PC-3 (cell line): ENCODE results near the gene ZNF512B. TPM values are rescaled to one million over a fixed set of nuclear protein-coding genes. Genes with fewer than 3 reads are reported as not detected.
"Not testable (repeated sequence)": the region's sequence is repeated elsewhere in the genome, so short reads cannot be mapped to it uniquely, and the experiment has no call there.

Experiments used
- ATAC-seq: fragments of 200-7000 bp; cut with Tn5 transposase; 2 replicates; pipeline ENCODE4 v1.9.1; 2020; ENCODE audit warnings: mild to moderate bottlenecking, moderate library complexity
- BruUV-seq: library from RNA; stranded (reverse); fragments of 400-500 nt; replicated peaks from 2 replicates; lab custom pipeline; 2021; lab: Mats Ljungman, UMichigan
- CTCF ChIA-PET: fragments of 300-600 bp; sonication (Branson Sonifier 250); formaldehyde crosslinking; loops from one replicate; lab custom pipeline; 2022; ENCODE audit warnings: antibody characterized with exemption; lab: Charles Lee
- POLR2A ChIA-PET: fragments of 300-600 bp; sonication (Branson Sonifier 250); formaldehyde crosslinking; loops from one replicate; lab custom pipeline; 2022; ENCODE audit warnings: antibody characterized with exemption; ENCODE audit not compliant: unreplicated experiment; lab: Charles Lee
- DNase-seq: peaks from one replicate; pipeline ENCODE4 v3.0.0-alpha.2; 2015
- H2AFZ ChIP-seq: fragments of 300-600 bp; sonication (generic); 2 replicates; pipeline ENCODE4 v1.6.0; 2016; ENCODE audit warnings: antibody characterized with exemption, low read length
- H3F3A ChIP-seq: fragments of 300-600 bp; sonication (generic); one replicate; pipeline ENCODE4 v1.6.0; 2017; ENCODE audit warnings: antibody characterized with exemption, low read length, control low read depth, mild to moderate bottlenecking; ENCODE audit not compliant: unreplicated experiment
- H3K27ac ChIP-seq: fragments of 300-600 bp; sonication (generic); 2 replicates; pipeline ENCODE4 v1.5.1; 2016; ENCODE audit warnings: mild to moderate bottlenecking, low read length
- H3K27me3 ChIP-seq: fragments of 300-600 bp; sonication (generic); 2 replicates; pipeline ENCODE4 v1.6.1; 2016; ENCODE audit warnings: low read length, mixed read lengths
- H3K36me3 ChIP-seq: fragments of 300-600 bp; sonication (generic); 2 replicates; pipeline ENCODE4 v1.6.1; 2016; ENCODE audit warnings: low read depth, mixed run types, low read length, mixed read lengths
- H3K4me1 ChIP-seq: fragments of 300-600 bp; sonication (generic); 2 replicates; pipeline ENCODE4 v1.5.1; 2016; ENCODE audit warnings: low read length; ENCODE audit not compliant: insufficient read depth
- H3K4me2 ChIP-seq: fragments of 300-600 bp; sonication (generic); 2 replicates; pipeline ENCODE4 v1.6.0; 2016; ENCODE audit warnings: low read length
- H3K4me3 ChIP-seq: fragments of 300-600 bp; sonication (generic); 2 replicates; pipeline ENCODE4 v1.5.1; 2016; ENCODE audit warnings: mild to moderate bottlenecking, low read length, mixed read lengths
- H3K79me2 ChIP-seq: fragments of 300-600 bp; sonication (generic); 2 replicates; pipeline ENCODE4 v1.6.1; 2017; ENCODE audit warnings: low read length, mixed read lengths
- H3K9ac ChIP-seq: fragments of 300-600 bp; sonication (generic); 2 replicates; pipeline ENCODE4 v1.6.0; 2016; ENCODE audit warnings: mild to moderate bottlenecking, low read length
- H3K9me2 ChIP-seq: fragments of 300-600 bp; sonication (generic); replicated peaks from 2 replicates; pipeline ENCODE4 v1.6.1; 2016; ENCODE audit warnings: mixed run types, low read length, mixed read lengths
- H3K9me3 ChIP-seq: fragments of 300-600 bp; sonication (generic); 2 replicates; pipeline ENCODE4 v1.6.1; 2016; ENCODE audit warnings: low read length, mixed read lengths
- H4K20me1 ChIP-seq: fragments of 300-600 bp; sonication (generic); 2 replicates; pipeline ENCODE4 v1.6.1; 2016; ENCODE audit warnings: low read length, mixed read lengths
- CTCF ChIP-seq: fragments of 300-600 bp; sonication (generic); conservative IDR thresholded peaks from 2 replicates; pipeline ENCODE4 v1.5.1; 2017; ENCODE audit warnings: antibody characterized with exemption, low read depth, mild to moderate bottlenecking, low read length
- EZH2 ChIP-seq: fragments of 300-600 bp; sonication (generic); IDR thresholded peaks from one replicate; pipeline ENCODE4 v1.6.1; 2017; ENCODE audit warnings: antibody characterized with exemption, mild to moderate bottlenecking, low read length; ENCODE audit not compliant: unreplicated experiment
- EZH2phosphoT487 ChIP-seq: fragments of 300-600 bp; sonication (generic); IDR thresholded peaks from 2 replicates; pipeline ENCODE4 v1.6.1; 2018; ENCODE audit warnings: mild to moderate bottlenecking, antibody characterized with exemption, low read length, borderline replicate concordance
- intact Hi-C: fragments of 100-400 bp; cut with micrococcal nuclease; formaldehyde crosslinking; loops from 2 replicates; pipeline ENCODE4 v1.9.0; 2023
- total RNA-seq: library from RNA; depleted of rRNA; stranded (reverse); fragments of >200 nt; gene quantifications from 2 replicates; pipeline ENCODE4 v1.2.3, GENCODE V29; 2014

The ZNF512B gene
- total RNA-seq, 1 experiment from 2014 or later: 18.0 TPM

- CTCF ChIA-PET: no interaction called here
- Histone ChIP-seq H3K9ac (no peak overlapping the region), H3K9me3 (no peaks in the 10 kb centered on the region), H3F3A (no peaks in the 10 kb centered on the region), H3K79me2 (no peaks in the 10 kb centered on the region), H2AFZ (no peak overlapping the region), H3K4me2 (no peak overlapping the region), H3K27me3 (no peaks in the 10 kb centered on the region), H4K20me1 (no peaks in the 10 kb centered on the region), H3K36me3 (peaks cover 43% of the 10 kb centered on the region), H3K27ac (no peak overlapping the region), H3K4me3 (no peak overlapping the region), H3K9me2 (no peaks in the 10 kb centered on the region), H3K4me1 (no peaks in the 10 kb centered on the region)
- POLR2A ChIA-PET: no interaction called here
- no TSS peak for BruUV-seq
- no peak for TF ChIP-seq CTCF
- DNase-seq: no peak
- ATAC-seq: no peak
- intact Hi-C loops: no loop called here
These were observed 37.0 kb downstream of the ZNF512B start for GRCh38 chr20:63932606-63933160.

GRCh38 chr20:63931735-63932134 is 38.0 kb downstream of the ZNF512B start:
- Histone ChIP-seq H3K9me2 (no peaks in the 10 kb centered on the region), H3K9me3 (no peaks in the 10 kb centered on the region), H3K4me3 (no peak overlapping the region), H3K4me1 (no peaks in the 10 kb centered on the region), H3K9ac (no peak overlapping the region), H3F3A (no peaks in the 10 kb centered on the region), H3K36me3 (peaks cover 43% of the 10 kb centered on the region), H3K79me2 (peaks cover 4% of the 10 kb centered on the region; the same call in 1 of the 2 replicates), H3K27ac (no peak overlapping the region), H3K4me2 (no peak overlapping the region), H4K20me1 (no peaks in the 10 kb centered on the region), H2AFZ (no peak overlapping the region), H3K27me3 (no peaks in the 10 kb centered on the region)
- no peak for DNase-seq
- ATAC-seq: no peak
- intact Hi-C loops: no loop called here
- POLR2A ChIA-PET: no interaction called here
- no TSS peak for BruUV-seq
- CTCF ChIA-PET: no interaction called here
- no peak for TF ChIP-seq EZH2phosphoT487
- no peak for TF ChIP-seq EZH2
- TF ChIP-seq CTCF: no peak

GRCh38 chr20:63930971-63931553 is 38.7 kb downstream of the ZNF512B start:
- no peak for DNase-seq
- H3K4me1 ChIP-seq: no peaks in the 10 kb centered on the region
- intact Hi-C loops: no loop called here
- H3K36me3 ChIP-seq: peaks cover 43% of the 10 kb centered on the region
- H2AFZ ChIP-seq: no peak overlapping the region
- no peaks in the 10 kb centered on the region for H3K9me3 ChIP-seq
- H3K9ac ChIP-seq: no peak overlapping the region
- H3K9me2 ChIP-seq: no peaks in the 10 kb centered on the region
- BruUV-seq: no TSS peak
- no peaks in the 10 kb centered on the region for H3F3A ChIP-seq
- peaks cover 10% of the 10 kb centered on the region for H3K79me2 ChIP-seq
- POLR2A ChIA-PET: no interaction called here
- H3K27ac ChIP-seq: no peak overlapping the region
- H3K27me3 ChIP-seq: no peaks in the 10 kb centered on the region
- CTCF ChIA-PET: no interaction called here
- no peak overlapping the region for H3K4me3 ChIP-seq
- no peaks in the 10 kb centered on the region for H4K20me1 ChIP-seq
- ATAC-seq: no peak
- TF ChIP-seq EZH2: no peak
- TF ChIP-seq CTCF: no peak
- TF ChIP-seq EZH2phosphoT487: no peak
- no peak overlapping the region for H3K4me2 ChIP-seq

GRCh38 chr20:63929473-63929883 is 40.3 kb downstream of the ZNF512B start:
- Histone ChIP-seq H3K36me3 (peaks cover 38% of the 10 kb centered on the region), H3K79me2 (peaks cover 13% of the 10 kb centered on the region)
- POLR2A ChIA-PET, H3F3A ChIP-seq, H3K4me2 ChIP-seq, H3K9me3 ChIP-seq, intact Hi-C loops, H2AFZ ChIP-seq, H3K4me3 ChIP-seq, H3K27ac ChIP-seq, ATAC-seq, BruUV-seq, CTCF ChIA-PET, H3K4me1 ChIP-seq, H3K9me2 ChIP-seq, H3K27me3 ChIP-seq, H3K9ac ChIP-seq, H4K20me1 ChIP-seq, DNase-seq: not testable (repeated sequence)
